HL-60/S4 (cell line): ENCODE data around the gene CYP21A2.
"Not testable (repeated sequence)": the region's sequence is repeated elsewhere in the genome, so short reads cannot be mapped to it uniquely, and the experiment has no call there.

Experiments
- in situ Hi-C: fragments of 300-500 bp; cut with MboI; formaldehyde crosslinking; loops from 2 replicates; pipeline ENCODE4 v1.14.3; 2022; ENCODE audit warnings: low sequenced_read_pairs

Gene CYP21A2

GRCh38 chr6:32052626-32053025, 14.4 kb downstream of the CYP21A2 start:
- in situ Hi-C loops: not testable (repeated sequence)

- in situ Hi-C loops: not testable (repeated sequence)
Observed at GRCh38 chr6:32053314-32053713, 15.1 kb downstream of the CYP21A2 start.

- in situ Hi-C loops: not testable (repeated sequence)
Observed at GRCh38 chr6:32055756-32056155, 17.5 kb downstream of the CYP21A2 start.

- in situ Hi-C loops: no loop called here
Observed at GRCh38 chr6:32056254-32056653, 18.0 kb downstream of the CYP21A2 start.

- in situ Hi-C loops: no loop called here
Observed at GRCh38 chr6:32057966-32058365, 19.8 kb downstream of the CYP21A2 start.

- in situ Hi-C loops: no loop called here
Observed at GRCh38 chr6:32058511-32058963, 20.3 kb downstream of the CYP21A2 start.

- in situ Hi-C loops: no loop called here
Observed at GRCh38 chr6:32060966-32061655, 22.9 kb downstream of the CYP21A2 start.

GRCh38 chr6:32064706-32065105, 26.5 kb downstream of the CYP21A2 start:
- in situ Hi-C loops: no loop called here

- in situ Hi-C loops: not testable (repeated sequence)
Observed at GRCh38 chr6:32067521-32067920, 29.3 kb downstream of the CYP21A2 start.

- in situ Hi-C loops: not testable (repeated sequence)
Observed at GRCh38 chr6:32068315-32068714, 30.1 kb downstream of the CYP21A2 start.

- in situ Hi-C loops: no loop called here
Observed at GRCh38 chr6:32068867-32069266, 30.7 kb downstream of the CYP21A2 start.

- in situ Hi-C loops: no loop called here
Observed at GRCh38 chr6:32069460-32069859, 31.2 kb downstream of the CYP21A2 start.

- in situ Hi-C loops: no loop called here
Observed at GRCh38 chr6:32069878-32070515, 31.8 kb downstream of the CYP21A2 start.

- in situ Hi-C loops: no loop called here
Observed at GRCh38 chr6:32070814-32071543, 32.8 kb downstream of the CYP21A2 start.

- in situ Hi-C loops: no loop called here
Observed at GRCh38 chr6:32073101-32073500, 34.9 kb downstream of the CYP21A2 start.

GRCh38 chr6:32073613-32074012, 35.4 kb downstream of the CYP21A2 start:
- in situ Hi-C loops: no loop called here

- in situ Hi-C loops: loop anchor here (25.0 kb wide), 1 partner anchor 712 kb away; no protein-coding TSS in a partner anchor
Observed at GRCh38 chr6:32074996-32075532, 36.8 kb downstream of the CYP21A2 start.

- in situ Hi-C loops: loop anchor here (25.0 kb wide), 1 partner anchor 712 kb away; no protein-coding TSS in a partner anchor
Observed at GRCh38 chr6:32075781-32076180, 37.6 kb downstream of the CYP21A2 start.

GRCh38 chr6:32076321-32076809, 38.1 kb downstream of the CYP21A2 start:
- in situ Hi-C loops: loop anchor here (25.0 kb wide), 1 partner anchor 711 kb away; no protein-coding TSS in a partner anchor

- in situ Hi-C loops: loop anchor here (25.0 kb wide), 1 partner anchor 708 kb away; no protein-coding TSS in a partner anchor
Observed at GRCh38 chr6:32079566-32080290, 41.5 kb downstream of the CYP21A2 start.
